Adrenal gland (tissue), 5 donors: ENCODE data around the gene HNRNPU.

Experiments used
- CTCF ChIP-seq, 6 experiments: fragments of 450-650 bp in 4 of 6; fragments of 200-600 bp in 2 of 6; sonication (generic) in 1 of 6; IDR thresholded peaks; 1 replicate in 5 of 6; 2 replicates in 1 of 6; pipeline versions ENCODE4 v1.5.1 to v1.8.0; 2016 to 2021; ENCODE audit warnings: antibody characterized with exemption in 6 of 6, mild to moderate bottlenecking in 2 of 6, moderate library complexity in 1 of 6
- POLR2A ChIP-seq, 2 donors: fragments of 450-650 bp; IDR thresholded peaks; one replicate each; pipeline ENCODE4 v1.6.1; 2017; ENCODE audit warnings: antibody characterized with exemption in 2 of 2, mild to moderate bottlenecking in 2 of 2, moderate library complexity in 1 of 2
- donor health status: DM: no; HTN: no; CAD: no.

GRCh38 chr1:244800821-244801220 lies 63.5 kb downstream of the HNRNPU start:
- TF ChIP-seq CTCF (IDR thresholded peaks at IDR 0.05), result no peak
- TF ChIP-seq POLR2A (IDR thresholded peaks at IDR 0.05), result no peak
